GM19395 (cell line): ENCODE results near the gene ASTN1.
A peak's percentile ranks its signal among the peaks of the same experiment; 100 is the strongest.

Experiments
- ATAC-seq: cut with Tn5 transposase; IDR thresholded peaks from one replicate; pipeline ENCODE4 v1.9.1; 2021; ENCODE audit warnings: mild to moderate bottlenecking, moderate library complexity; ENCODE audit not compliant: unreplicated experiment

ASTN1 gene

GRCh38 chr1:176934370-176934769 is 230.1 kb downstream of the ASTN1 start:
- no peak for ATAC-seq

GRCh38 chr1:176932114-176933104 is 232.1 kb downstream of the ASTN1 start:
- no peak for ATAC-seq

DNA sequence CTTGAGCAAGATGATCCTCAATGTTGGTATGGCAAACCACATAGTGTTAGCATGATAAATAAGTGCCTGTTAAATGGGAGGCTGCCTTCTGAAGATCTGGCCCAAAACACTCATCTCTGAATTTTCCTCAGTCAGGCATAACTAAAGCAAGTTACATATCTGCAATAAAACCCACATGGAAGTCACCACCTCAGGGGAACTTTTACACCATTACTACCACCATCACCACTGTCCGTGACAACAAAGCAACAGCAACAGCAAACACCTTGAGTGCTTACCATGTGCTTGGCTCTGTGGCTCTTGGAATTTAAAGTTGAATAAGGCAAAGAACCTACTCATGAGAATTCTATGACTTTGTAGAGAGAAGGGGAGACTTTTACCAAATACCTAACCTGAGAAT is 233.0 kb downstream of the ASTN1 start:
- no peak for ATAC-seq

- no peak for ATAC-seq
These were observed 238.0 kb downstream of the ASTN1 start for GRCh38 chr1:176926330-176927086.

GRCh38 chr1:176925223-176925622 is 239.3 kb downstream of the ASTN1 start:
- ATAC-seq = no peak

DNA sequence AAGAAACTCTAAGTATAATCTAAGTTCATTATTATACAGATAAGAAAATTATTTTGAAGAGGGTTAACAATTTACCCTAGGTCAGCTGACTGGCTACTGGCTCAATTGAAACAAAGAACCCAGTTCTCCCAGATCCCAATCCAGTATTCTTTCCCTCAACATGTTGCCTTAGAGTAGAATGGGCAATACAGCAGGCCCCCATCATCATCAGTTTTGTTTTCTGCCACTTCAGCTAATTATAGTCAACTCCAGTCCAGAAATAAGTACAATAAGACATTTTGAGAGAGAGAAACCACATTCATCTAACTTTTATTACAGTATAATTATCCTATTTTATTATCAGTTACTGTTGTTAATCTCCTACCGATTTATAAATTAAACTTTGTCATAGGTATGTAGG is 241.2 kb downstream of the ASTN1 start:
- no peak for ATAC-seq

- ATAC-seq = no peak
These were observed 244.8 kb downstream of the ASTN1 start for GRCh38 chr1:176919386-176920378.

DNA sequence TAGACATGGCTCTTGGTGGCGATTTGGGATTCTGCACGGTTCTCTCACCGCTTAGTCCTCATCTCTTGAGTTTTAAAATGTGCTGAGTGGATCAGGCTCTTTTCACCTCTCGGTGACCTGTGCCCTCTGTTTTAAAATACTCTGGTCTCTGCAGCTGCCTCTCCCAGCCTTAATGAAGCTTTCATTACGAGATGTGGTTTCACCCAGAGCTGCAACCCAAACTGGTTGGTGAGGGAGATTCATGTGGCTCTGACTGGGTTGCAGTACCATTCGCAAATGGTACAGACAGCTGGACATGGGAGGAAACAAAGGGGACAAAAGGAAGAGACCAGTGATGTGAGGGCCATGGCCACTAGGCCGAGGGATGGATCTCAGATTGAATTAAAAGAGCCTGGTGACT is 258.9 kb downstream of the ASTN1 start:
- no peak for ATAC-seq

GRCh38 chr1:176904057-176904751 is 260.3 kb downstream of the ASTN1 start:
- no peak for ATAC-seq

DNA sequence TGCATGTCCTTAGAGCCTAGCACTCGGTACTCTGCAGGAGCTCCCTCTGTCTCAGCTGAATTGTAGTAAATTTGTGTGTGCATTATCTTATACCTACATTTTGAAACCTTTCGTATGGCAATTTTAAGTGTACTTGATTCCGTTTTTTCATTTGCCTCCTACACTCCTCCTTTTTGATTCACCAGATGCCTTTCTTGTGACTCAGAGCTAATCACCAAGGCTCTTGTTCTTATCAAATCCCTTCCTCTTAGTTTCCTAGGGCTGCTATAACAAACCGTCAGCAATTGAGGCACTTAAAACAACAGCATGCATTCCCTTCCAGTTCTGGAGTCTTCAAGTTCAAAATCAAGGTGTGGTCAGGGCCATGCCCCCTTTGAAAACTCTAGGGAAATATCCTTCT is 261.0 kb downstream of the ASTN1 start:
- ATAC-seq = no peak

GRCh38 chr1:176899321-176899720 is 265.2 kb downstream of the ASTN1 start:
- ATAC-seq = no peak

GRCh38 chr1:176897350-176898236 is 266.9 kb downstream of the ASTN1 start:
- peak; percentile 70 for ATAC-seq

GRCh38 chr1:176896216-176896615 is 268.3 kb downstream of the ASTN1 start:
- ATAC-seq = no peak

DNA sequence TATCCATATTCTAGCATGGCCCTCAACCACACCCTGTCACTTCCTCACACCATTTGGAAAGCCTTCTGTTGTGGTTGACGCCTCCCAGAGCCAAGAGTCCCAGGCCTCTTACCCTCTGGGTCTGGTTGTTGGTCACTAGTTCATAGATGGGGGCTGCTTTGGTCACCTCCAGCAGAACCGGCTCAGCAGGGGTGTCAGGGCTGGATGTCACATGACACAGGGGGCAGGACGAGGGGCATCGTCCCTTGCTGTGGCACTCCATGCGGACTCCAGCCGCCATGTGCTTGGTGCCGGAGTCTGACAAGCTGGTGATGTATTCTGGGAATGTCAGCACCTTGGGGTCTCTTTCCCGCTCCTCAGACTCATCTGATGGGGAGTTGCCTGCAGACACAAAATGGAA is 270.1 kb downstream of the ASTN1 start:
- no peak for ATAC-seq

- ATAC-seq = no peak
These were observed 270.7 kb downstream of the ASTN1 start for GRCh38 chr1:176893625-176894352.

DNA sequence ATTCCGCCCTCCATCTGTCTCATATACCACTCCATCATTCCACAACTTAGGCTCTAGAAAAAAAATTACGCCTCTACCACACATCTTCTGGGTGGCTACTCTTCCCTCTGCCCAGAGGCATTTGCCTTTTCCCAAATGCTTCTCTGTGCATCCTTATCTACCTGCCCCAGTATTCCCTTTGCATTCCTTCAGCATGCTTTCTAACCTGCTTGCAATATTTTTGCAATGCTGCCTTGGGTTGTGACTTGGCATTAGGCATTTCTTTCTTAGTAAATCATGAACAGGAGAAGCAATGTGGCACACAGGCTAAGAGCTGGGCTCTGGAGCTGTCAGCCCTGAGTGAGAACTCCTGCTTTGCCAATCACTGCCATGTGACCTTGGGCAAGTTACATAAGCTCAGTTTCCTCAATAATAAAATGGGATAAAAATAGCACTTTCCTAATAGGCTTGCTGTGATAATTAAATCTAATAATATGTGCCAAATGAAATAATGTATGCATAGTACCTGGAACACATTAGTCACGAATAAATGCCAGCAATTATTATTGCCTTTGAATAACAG is 276.0 kb downstream of the ASTN1 start:
- ATAC-seq = no peak

DNA sequence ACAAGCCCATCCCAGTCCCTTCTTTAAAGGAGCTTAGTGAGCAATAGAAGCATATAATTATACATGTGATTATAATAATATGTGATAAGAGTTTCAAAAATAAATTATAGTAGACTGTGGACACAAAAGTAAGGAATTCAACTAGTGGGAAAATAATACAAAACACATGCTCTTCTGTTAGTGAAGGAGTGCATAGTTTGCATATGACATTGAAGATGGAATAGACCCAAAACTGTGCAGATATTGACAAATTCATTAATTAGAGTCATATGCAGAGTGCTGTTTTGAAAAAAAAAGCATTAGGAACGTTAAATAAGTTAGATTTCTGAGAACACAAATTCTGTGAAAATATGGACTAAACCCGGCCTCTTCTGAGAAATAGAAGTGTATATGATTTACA is 278.8 kb downstream of the ASTN1 start:
- no peak for ATAC-seq

DNA sequence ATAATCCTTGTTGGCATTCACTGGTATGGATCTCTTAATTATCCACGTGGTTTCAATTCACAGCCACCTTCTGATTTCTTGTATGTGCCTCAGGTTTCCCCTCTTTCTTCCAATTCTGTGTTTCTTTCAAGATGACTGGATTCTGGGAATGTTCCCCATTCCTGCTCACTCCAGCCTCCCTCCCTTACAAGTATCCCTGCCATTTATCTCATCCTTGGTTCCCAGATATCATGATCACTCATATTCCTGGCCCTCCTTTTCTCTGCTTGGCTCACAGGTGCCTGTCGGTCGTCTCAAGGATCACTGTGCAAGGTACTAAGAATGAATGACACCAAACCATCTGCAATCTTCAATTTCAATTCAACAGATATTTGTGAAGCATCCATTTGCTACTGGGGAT is 279.2 kb downstream of the ASTN1 start:
- ATAC-seq = no peak
